ENCODE results near the gene PTPRG.
"Not testable (repeated sequence)": the region's sequence is repeated elsewhere in the genome, so short reads cannot be mapped to it uniquely, and the experiment has no call there.

PTPRG gene

DNA sequence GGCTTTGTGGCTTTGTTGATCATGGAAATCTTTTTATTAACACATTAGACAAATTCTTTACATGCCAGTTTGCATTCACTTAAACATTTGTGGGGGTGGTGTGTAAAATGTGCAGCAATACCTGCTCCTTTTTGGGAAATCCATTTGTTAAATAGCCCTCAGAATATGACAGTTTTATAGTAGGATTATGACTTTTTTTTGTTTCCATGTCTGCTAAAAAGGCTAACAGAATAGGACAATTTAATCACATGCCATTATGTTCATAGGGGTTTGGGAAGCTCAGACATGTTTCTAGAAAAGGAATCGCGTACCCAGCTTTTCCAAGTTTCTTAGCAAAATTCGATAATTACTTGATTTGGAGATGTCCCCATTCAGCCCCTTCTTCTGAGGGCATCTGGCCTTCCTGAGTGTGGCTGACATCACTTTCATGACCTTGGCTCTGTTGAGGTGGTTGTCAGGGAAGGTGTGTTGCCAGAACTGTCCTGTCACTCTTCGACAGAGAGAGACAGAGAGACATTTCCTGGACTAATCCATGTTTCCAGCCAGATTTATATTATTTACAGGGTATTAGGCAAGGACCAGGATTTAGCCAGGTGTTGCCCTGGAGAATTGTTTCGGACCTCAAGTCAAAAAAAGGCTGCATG is 126.4 kb downstream of the PTPRG start:
- DNase-seq: no peak

GRCh38 chr3:61688307-61688984 is 127.1 kb downstream of the PTPRG start:
- no peak for DNase-seq

DNA sequence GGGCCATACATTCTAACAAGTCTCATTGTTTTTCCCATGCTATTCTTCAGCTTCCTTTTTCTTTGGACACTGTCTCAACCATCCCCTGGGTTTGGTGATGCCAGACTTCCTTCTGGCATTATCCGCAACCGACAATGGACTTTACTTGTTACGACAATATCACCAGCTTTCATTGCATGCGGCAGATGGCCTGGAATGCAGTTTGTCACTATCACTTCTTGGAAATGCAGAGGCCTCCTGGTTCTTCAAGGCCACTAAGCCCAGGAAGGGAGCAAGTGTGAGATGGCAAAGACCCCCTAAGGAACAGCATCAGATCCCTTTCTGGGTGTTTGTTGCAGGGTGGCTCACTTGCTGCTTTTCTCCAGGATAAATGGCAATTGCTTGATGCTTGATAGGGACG is 128.6 kb downstream of the PTPRG start:
- no peak for DNase-seq

DNA sequence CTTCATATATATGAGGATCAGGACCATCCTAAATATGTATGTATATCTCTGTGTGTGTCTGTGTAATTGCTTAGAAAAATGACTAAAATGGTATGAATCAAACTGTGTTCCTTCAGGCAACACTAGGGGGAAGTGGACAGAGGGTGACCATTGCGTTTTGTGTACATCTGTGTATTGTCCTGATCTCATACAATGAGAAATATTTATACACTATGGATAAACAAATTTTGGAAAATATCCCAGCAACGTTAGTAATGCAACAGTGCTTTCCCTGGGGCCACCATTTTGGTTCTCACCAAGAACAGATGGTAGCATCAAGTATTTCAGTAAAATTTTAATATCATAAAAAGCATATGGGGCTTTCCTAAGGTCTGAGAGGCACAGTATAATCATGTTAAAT is 130.1 kb downstream of the PTPRG start:
- DNase-seq: no peak

GRCh38 chr3:61697301-61697700 is 135.9 kb downstream of the PTPRG start:
- no peak for DNase-seq

DNA sequence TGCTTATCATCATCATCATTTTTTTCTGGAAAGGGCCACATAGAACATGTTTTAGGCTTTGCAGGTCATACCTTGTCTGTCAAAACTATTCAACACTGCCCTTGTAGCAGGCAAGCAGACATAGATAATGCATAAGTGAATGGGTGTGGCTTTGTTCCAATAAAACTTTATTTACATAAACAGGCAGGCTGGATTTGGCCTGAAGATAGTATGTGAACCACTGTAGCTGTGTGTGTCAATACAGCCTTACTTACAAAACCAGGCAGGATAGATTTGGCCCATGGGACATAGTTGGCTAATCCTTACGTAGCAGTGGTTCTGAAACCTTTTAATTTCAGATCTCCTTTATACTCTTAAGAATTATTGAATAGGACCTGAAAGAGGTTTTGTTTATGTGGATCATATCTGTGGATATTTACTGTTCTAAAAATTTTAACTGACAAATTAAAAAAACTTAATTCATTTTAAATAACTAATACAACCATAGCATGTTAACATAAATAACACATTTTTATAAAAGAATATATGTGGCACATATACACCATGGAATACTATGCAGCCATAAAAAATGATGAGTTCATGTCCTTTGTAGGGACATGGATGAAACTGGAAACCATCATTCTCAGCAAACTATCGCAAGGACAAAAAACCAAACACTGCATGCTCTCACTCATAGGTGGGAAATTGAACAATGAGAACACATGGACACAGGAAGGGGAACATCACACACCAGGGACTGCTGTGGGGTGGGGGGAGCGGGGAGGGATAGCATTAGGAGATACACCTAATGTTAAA is 137.1 kb downstream of the PTPRG start:
- DNase-seq: not testable (repeated sequence)

GRCh38 chr3:61699622-61700021 is 138.3 kb downstream of the PTPRG start:
- DNase-seq: no peak

GRCh38 chr3:61701011-61701410 is 139.6 kb downstream of the PTPRG start:
- no peak for DNase-seq

GRCh38 chr3:61702453-61702852 is 141.1 kb downstream of the PTPRG start:
- no peak for DNase-seq

DNA sequence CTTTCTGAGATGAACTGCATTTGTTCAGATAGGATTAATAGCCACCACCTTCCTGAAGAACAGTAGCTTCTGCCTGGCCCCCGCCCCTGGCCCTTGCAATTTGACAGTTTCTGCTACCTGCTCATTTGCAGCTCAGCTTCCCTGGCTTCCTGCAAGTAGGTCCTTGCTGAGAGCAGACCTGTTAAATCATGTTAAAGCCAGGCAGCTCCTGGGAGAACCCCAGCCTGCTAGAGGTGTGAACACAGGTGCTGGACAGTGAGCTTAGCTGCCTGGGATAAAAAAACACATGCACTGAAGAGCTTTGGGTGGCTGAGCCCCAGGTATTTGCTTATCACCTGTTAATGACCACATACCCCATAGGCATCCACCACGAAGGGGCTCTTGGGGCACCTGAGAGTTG is 143.4 kb downstream of the PTPRG start:
- DNase-seq: no peak

GRCh38 chr3:61707492-61707891 is 146.1 kb downstream of the PTPRG start:
- no peak for DNase-seq

- not testable (repeated sequence) for DNase-seq
These were observed 149.5 kb downstream of the PTPRG start for GRCh38 chr3:61710920-61711319.

DNA sequence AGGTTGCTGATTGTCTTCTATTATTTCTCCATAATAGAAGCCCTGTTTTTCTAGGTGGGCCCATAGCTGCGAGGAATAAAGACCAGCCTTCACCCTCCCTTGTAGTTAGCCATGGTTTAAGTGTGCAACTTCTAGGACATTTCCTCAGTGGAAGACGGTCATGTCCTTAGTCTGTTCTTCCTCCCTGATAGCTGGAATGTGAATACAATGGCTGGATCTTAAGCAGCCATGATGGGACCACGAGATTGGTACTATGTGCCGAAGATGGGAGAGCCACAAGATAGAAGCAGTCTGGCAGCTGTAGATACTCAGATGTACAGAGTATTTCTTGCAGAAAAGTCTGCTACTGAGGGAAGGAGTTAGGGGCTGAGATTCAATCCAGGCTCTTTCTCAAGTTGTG is 152.9 kb downstream of the PTPRG start:
- DNase-seq: no peak

DNA sequence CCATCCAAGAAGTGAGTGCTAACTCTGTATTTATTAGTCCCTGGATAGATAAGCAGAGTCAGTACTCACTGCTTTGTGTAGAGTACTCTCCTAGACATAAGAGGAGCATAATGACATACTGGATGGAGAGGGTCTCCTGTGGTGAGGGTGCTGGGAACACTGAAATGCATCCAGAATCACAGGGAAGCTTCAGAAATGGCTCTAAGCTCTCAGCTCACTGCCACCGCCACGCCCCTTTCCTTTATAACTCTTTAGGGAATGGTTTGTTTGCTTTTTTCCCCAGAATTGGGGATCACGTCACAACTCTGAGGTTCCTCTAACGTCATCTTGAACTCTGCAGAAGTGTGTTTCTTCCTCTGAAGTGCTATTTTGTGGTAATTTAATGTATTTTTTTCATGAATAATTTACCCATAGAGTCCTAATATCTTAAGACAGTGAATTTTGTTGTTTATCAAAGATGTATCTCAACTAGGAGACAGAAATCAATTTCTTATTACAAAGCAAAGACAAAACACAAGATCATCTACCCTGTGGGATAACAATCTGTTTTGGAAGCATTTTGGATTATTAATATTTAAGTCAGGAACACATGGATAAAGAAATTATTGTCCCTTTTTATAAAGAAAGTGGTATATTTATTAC is 154.6 kb downstream of the PTPRG start:
- DNase-seq: no peak

DNA sequence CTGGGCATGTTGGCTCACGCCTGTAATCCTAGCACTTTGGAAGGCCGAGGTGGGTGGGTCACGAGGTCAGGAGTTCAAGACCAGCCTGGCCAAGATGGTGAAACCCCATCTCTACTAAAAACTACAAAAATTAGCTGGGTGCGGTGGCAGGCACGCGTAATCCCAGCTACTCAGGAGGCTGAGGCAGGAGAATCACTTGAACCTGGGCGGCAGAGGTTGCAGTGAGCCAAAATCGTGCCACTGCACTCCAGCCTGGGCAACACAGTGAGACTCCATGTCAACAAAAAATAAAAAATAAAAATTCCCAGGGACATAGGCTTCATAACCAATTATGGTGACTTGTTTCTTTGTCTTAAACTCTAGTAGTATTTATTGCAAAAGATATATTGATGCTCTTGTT is 155.3 kb downstream of the PTPRG start:
- DNase-seq: not testable (repeated sequence)

GRCh38 chr3:61718565-61718964 is 157.2 kb downstream of the PTPRG start:
- no peak for DNase-seq

DNA sequence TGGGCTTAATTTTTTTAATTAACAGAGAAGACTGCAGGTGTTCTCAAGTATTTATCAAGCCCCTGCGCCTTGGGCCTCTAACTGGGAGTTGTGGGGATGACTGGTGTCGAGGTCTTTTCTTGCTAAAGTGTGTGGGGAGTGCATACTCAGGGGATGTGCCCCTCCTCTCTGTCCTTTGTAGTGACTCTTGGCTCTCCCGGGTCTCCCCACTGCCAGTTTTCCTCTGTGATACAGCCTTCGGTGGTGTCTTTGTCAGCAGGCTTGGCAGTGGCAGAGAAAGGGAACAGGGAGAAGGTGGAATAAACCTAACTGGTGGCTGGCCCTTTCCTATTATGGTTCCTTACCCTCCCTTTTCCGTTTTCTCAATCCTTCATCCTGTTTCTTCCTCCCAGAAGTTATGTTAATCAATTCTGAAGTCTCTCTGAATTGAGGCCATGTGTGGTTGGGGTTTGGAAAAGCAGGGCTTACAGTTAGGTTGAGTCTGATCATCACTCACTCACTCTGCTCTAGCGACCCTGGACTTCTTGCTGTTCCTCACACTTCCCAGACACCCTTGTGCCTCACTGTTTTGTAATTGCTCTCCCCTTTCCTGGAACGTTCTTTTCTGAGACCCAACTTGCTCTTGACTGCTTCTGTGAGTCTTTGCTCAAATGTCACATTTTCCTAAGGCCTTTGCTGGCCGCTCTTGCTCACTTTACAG is 158.1 kb downstream of the PTPRG start:
- DNase-seq: no peak

- no peak for DNase-seq
These were observed 161.7 kb downstream of the PTPRG start for GRCh38 chr3:61723038-61723437.

DNA sequence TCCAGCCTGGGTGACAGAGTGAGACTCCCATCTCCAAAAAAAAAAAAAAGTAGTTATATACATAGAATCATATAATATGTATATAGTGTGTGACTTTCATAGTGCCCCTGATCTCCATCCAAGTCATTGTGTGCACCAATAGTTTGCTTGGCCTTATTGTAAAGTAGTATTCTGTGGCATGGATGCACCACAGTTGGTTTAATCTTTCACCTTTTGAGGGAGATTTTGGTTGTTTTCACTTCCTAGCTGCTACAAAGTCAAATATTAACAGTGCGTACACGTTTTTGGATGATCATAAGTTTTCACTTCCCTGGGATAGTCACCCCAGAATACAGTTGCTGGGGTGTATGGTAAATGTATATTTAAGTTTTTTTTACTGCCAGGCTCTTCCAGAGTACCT is 162.8 kb downstream of the PTPRG start:
- no peak for DNase-seq

DNA sequence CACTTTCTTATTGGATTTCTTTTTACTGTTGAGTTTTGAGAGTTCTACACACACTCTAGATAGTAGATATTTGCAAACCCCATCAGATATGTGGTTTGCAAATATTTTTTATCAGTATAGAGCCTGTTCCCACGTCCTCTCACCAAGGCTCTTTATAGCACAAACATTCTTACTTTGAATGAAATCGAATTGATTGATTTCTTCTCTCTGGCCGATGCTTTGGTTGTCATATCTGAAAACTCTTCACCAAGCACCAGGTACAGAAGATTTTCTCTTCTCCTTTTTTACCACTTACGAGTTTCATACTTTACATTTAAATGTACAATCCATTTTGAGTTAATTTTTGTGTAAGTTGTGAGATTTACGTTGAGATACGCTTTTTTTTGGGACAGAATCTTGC is 163.4 kb downstream of the PTPRG start:
- no peak for DNase-seq

GRCh38 chr3:61725851-61726333 is 164.5 kb downstream of the PTPRG start:
- no peak for DNase-seq

GRCh38 chr3:61727435-61727834 is 166.1 kb downstream of the PTPRG start:
- no peak for DNase-seq
